HG02798 (cell line): ENCODE results near the gene PIGU.
A peak's percentile ranks its signal among the peaks of the same experiment; 100 is the strongest.
"Not testable (repeated sequence)": the region's sequence is repeated elsewhere in the genome, so short reads cannot be mapped to it uniquely, and the experiment has no call there.

ENCODE experiments used
- ATAC-seq: cut with Tn5 transposase; IDR thresholded peaks from one replicate; pipeline ENCODE4 v1.9.1; 2021; ENCODE audit warnings: mild to moderate bottlenecking; ENCODE audit not compliant: unreplicated experiment, poor library complexity

PIGU gene

DNA sequence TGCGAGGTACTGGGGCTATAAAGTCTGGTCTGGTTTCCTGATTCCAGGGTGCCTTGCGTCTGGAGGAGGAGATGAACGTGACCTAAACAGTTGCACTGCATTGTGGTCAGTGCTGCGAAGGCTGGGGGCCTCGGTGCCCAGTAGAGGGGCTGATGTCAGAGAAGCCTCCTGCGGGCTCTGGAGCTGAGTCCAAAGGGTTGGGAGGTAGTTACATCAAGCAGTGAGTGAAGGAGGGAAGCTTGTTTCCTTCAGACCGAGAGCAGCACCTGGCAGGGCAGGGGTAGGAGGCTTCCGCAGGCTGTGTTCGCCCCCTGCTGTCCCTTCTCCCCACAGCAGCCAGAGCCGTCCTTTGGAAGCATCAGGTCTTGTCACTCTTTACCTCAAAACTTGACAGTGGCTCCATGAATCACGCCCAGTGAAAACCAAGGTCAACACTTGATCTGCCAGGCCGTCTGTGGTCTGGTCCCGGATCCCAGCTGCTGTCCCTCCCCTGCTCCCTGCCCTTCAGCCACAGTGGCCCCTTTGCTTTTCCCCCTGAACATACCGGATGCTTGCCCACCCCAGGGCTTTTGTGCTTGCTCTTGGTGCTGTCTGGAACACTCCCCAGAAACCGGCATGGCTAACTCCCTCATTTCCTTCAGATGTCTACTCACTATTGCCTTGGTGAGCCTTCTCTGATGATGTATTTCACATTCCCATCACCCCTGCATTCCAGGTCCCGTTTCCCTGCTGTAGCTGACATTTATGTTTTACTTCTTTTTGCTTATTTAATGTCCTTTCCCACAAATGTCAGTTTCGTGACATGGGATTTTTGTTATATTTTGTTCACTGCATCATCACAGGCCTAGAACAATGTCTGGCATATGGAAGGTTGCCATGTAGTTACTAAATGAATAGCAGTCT, 153.7 kb downstream of the PIGU start:
- ATAC-seq = no peak

DNA sequence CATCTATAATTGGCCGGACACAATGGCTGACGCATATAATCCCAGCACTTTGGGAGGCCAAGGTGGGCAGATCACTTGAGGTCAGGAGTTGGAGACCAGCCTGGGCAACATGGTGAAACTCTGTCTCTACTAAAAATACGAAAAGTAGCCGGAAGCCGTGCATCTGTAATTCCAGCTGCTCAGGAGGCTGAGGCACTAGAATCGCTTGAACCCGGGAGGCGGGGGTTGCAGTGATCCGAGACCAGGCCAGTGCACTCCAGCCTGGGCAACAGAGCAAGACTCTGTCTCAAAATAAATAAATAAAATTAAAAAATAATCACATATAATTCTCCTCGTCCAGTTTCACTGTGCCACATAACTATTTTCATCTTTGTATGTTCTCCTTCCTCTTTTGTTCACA, 157.1 kb downstream of the PIGU start:
- not testable (repeated sequence) for ATAC-seq

DNA sequence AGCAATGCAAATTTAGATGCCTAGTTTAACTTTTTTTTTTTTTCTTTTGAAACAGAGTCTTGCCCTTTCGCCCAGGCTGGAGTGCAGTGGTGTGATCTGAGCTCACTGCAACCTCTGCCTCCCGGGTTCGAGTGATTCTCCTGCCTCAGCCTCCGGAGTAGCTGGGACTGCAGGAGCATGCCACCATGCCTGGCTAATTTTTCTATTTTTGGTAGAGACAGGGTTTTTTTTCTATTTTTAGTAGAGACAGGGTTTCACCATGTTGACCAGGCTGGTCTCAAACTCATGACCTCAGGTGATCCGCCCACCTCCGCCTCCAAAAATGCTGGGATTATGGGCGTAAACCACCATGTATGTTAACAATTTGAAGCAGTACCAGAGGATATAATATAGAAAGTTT, 158.0 kb downstream of the PIGU start:
- not testable (repeated sequence) for ATAC-seq

DNA sequence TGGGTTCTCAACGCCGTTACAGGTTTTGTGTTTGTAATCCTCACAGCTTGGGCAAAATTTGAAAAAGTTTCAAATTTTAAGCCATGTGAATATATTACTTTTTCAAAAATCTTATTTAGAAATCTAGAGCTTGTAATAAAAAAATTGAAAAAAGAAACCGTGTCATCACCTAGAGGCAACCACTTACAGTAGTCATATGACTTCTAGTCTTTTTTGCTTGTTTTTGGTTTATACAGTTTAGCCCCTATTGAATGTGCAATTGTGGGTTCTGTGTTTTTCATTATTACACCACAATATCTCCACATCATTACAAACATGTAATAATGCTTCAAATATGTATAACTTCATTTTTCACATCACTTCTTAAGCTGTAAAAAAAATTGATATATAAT, 159.8 kb downstream of the PIGU start:
- no peak for ATAC-seq

DNA sequence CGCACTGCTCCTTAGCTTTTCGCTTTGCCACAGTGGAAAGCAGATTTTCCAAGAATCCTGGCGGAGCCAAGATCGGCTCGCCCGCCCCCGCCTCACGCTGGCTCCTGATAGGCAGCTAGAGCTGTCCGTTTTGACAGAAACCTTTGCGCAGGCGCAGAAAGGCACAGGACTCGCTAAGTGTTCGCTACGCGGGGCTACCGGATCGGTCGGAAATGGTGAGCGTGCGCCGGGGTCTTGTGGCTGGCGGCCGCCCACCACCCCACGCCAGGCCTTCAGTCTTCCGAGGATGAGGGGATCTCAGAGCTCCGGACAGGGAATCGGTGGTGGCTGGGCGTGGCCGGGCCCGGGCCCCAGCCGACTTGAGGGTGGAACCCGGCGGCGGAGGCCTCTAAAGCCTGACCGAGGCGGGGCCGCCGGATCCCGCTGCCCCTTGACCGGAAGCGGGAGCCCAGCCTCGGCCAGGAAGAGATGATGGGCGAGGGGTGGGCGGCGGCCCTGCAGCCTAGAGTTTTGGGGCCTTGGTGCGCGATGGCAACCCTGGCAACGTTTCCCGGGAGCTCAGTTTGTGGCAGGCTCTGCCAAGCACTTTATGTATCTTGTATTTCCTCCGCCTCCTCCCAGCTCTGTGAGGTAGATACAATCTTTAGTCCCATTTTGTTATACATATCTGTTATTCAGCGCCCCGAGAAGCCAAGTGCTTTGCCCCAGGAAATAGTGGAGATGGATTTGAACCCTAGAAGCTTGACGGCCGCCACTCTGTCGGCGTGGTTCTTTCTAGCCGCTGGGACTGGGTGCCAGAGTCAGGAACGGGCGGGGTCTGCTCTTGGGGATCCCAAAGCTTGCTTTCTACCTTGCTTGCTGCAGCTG, 160.4 kb downstream of the PIGU start, which contains the start of gene DYNLRB1:
Gene DYNLRB1, plus strand, starts transcription at position 176 of the 867 bp plus-strand sequence. Its CDS starts 37 bp downstream, at position 213.
- ATAC-seq = peak; percentile 82

DNA sequence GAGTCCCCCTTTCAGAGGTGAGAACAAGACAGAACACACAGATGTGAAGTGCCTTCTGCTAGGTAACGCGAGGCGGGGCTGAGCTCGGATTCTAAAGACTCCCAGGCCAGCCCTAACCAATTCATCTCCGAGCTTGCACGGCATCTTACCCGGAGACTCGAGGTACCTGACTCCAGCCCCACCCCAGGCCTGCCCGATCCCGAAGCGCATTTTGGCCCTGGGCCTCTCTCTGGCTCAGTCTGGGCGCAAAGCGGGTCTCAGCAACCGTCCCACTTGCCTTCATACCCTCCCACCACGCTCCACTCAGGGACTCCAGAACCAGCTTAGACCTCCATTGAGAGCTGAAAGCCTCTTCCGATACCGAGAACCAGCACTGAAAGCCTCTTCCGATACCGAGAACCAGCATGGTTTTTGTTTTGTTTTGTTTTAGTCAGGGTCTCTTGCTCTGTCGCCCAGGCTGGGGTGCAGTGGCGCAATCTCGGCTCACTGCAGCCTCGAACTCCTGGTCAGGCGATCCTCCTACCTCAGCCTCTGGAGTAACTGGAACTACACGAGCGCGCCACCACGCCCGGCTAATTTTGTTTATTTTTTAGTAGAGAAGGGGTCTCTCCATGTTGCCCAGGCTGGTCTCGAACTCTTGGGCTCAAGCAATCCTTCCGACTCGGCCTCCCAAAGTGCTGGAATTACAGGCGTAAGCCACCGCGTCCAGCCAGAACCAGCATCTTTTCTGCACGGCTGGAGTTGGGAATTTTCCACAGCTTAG, 161.2 kb downstream of the PIGU start:
- peak; percentile 55 for ATAC-seq

DNA sequence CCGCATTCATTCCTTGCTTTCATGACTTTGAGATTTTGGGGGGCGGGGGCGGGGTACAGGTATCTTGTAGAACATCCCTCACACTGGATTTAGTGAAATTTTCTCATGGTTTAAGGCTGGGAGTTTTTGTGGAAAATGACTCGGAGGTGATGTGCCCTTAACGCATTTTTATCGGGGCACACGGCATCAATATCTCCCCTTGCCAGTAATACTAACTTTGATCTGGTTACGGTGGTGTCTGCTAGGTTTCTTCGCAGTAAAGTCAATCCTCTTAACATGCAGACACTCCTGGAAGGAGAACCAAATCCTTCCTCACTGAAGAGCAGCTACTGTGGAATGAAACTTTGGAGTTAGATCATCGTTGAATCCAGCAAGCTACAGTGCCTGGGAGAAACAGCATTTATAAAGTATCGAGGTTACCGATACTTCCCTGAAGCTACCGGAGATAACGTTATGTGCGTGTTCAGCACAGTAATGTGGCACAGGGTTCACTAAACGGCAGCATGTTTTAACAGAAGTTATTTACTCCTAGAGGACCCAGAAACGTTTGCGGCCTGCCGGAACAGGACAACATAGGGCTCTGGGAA, 161.9 kb downstream of the PIGU start:
- no peak for ATAC-seq

DNA sequence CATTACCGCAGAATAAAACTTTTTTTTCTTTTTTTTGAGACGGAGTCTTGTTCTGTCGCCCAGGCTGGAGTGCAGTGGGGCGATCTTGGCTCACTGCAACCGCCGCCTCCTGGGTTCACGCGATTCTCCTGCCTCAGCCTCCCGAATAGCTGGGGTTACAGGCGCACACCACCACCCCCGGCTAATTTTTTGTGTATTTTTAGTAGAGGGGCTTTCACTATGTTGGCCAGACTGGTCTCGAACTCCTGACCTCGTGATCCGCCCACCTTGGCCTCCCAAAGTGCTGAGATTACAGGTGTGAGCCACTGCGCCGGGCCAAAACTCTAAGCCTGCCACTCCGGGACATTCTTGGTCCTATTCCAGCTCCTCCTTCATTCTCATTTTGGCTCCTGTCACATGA, 162.9 kb downstream of the PIGU start:
- ATAC-seq = not testable (repeated sequence)

DNA sequence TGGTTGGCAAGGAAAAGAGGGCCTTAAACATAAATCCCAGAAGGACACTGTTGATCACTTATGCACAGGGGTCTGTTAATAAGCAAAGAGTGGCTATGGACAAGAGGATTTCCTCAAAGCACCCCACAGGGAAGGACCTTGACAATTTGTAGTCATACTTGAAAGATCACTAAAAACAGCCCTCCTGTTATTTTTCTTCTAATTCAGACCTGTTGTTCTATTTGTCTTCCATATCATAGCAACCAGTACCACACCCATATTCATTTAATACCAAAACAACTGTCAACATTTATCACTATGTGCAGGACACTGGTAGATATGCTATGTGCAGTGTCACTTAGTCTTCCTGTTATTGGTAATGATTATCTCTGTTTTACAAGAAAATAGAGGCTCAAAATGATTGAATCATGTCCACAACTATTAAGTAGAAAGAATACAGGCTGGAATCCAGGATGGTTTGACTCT, 163.9 kb downstream of the PIGU start:
- ATAC-seq = no peak

DNA sequence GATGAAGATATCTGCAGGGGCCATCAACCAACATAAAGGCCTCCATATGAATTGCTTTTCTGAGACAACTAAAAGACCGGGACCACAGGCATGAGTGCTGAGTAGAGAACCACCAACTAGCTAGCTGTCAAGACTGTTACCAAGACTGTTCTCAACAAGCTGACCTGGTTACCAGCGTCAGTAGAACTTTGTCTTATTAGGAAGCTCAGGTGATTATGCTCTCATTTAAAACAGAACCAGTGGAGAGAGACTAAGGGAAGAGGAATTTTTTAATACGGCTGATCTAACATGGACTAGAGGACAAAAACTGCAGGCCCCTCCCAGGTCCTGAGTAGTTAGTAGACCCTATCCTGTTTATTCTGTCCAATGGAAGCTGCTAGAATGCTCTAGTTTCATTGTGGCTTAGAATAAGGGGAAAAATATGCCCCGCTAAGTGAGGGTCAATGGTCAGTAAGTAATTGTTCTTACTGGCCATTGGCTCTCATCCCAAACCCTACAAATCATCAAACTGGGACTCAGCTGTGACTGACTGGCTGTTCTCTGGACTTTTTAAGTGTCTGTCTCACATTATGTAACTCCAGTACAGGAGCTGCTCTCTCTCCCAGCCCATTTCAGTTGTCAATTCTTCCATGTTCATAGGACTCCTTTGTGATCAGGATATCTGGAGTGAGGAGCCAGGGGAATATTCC, 164.5 kb downstream of the PIGU start:
- ATAC-seq = no peak

DNA sequence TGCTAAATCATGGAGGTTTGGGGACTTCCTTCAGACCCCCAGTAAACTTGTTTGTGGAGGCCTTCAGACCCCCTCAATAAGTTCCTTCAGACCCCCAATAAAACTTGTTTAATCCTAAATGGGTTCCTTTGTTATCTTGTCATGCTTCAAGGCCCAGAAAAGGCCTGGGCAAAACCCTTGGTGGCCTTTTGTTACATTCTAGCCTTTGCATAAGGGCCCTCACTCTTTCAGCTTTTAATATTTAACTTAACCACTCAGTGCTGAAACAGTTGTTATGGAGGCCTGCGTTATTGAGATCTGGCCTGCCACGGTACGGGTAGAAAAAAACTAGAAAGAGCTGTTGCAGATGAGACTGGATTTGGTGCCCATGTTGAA, 165.0 kb downstream of the PIGU start:
- ATAC-seq = no peak

DNA sequence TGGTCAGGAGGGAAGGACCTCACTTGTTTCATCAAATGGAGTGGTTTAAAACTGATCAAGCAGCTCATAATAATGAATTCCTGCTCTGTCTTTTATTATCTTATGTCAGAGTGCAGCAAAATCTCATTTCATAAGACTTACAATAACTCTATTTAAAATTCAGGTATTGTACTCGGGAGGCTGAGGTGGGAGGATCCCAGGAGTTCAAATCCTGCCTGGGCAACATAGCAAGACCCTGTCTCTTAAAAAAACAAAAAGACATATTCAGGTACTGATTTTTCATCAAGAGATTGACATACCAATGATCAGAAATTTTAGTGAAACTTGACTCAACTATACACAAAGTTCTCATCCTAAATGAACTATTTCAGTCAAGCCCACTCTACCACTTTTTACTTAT, 166.3 kb downstream of the PIGU start:
- no peak for ATAC-seq
